T-helper 1 cell (primary cell): Measurements from ENCODE around the gene DDX46.
"Not testable (repeated sequence)": the region's sequence is repeated elsewhere in the genome, so short reads cannot be mapped to it uniquely, and the experiment has no call there.

ENCODE experiments used
- DNase-seq, 5 donors: peaks; one replicate each; pipeline ENCODE4 v3.0.0-alpha.2; 2012 to 2020
- total RNA-seq, 4 donors: gene quantifications; one replicate each; lab custom pipeline; 2026; lab: John Stamatoyannopoulos, UW

DDX46 gene
- total RNA-seq, result 84.6 to 160 (median 122) reads per million in 4 donors

- peak; percentile 87 to 94 (median 90) for DNase-seq
Observed at GRCh38 chr5:134758504-134759341, at the start of gene DDX46. DDX46 (plus strand) TSS chr5:134758779; CDS start chr5:134758939, 160 bp downstream.

- DNase-seq, result no peak
Observed at GRCh38 chr5:134714120-134714519, 44.5 kb upstream of the DDX46 start.

GRCh38 chr5:134714541-134714940 lies 44.0 kb upstream of the DDX46 start:
- no peak for DNase-seq

GRCh38 chr5:134715466-134715865 lies 43.1 kb upstream of the DDX46 start:
- DNase-seq, result not testable (repeated sequence)

GRCh38 chr5:134724872-134725271 lies 33.7 kb upstream of the DDX46 start:
- DNase-seq, result no peak

- DNase-seq, result no peak
Observed at GRCh38 chr5:134732819-134733218, 25.8 kb upstream of the DDX46 start.

GRCh38 chr5:134735243-134735642 lies 23.3 kb upstream of the DDX46 start:
- peak in 1 of 5 donors; percentile 44 for DNase-seq

- no peak for DNase-seq
Observed at GRCh38 chr5:134736173-134736812, 22.3 kb upstream of the DDX46 start.

- peak; percentile 95 to 99 (median 97) for DNase-seq
Observed at GRCh38 chr5:134738133-134738962, 20.2 kb upstream of the DDX46 start, which contains the start of gene CAMLG. CAMLG (plus strand) TSS chr5:134738548; CDS start chr5:134738621, 73 bp downstream.

- DNase-seq, result peak in 3 of 5 donors; percentile 16 to 45 (median 18)
Observed at GRCh38 chr5:134738963-134739661, 19.5 kb upstream of the DDX46 start.

GRCh38 chr5:134741052-134741451 lies 17.5 kb upstream of the DDX46 start:
- DNase-seq, result no peak

- no peak for DNase-seq
Observed at GRCh38 chr5:134742134-134742533, 16.4 kb upstream of the DDX46 start.

GRCh38 chr5:134749415-134749814 lies 9.2 kb upstream of the DDX46 start:
- DNase-seq, result no peak

GRCh38 chr5:134758176-134758503 lies 439 bp upstream of the DDX46 start:
- DNase-seq, result no peak

- DNase-seq, result not testable (repeated sequence)
Observed at GRCh38 chr5:134767528-134768291, 9.1 kb downstream of the DDX46 start.

- no peak for DNase-seq
Observed at GRCh38 chr5:134769206-134769605, 10.6 kb downstream of the DDX46 start.

GRCh38 chr5:134772461-134773125 lies 14.0 kb downstream of the DDX46 start:
- DNase-seq, result no peak

GRCh38 chr5:134777366-134777765 lies 18.8 kb downstream of the DDX46 start:
- DNase-seq, result no peak

GRCh38 chr5:134784241-134784920 lies 25.8 kb downstream of the DDX46 start:
- DNase-seq, result no peak

GRCh38 chr5:134784946-134785620 lies 26.5 kb downstream of the DDX46 start:
- no peak for DNase-seq
